H9 (cell line): ENCODE results near the gene PTDSS2. TPM values are rescaled to one million over a fixed set of nuclear protein-coding genes. Genes with fewer than 3 reads are reported as not detected.

Experiments
- DNase-seq: peaks from one replicate; pipeline ENCODE4 v3.0.0-alpha.2; 2017
- H2AFZ ChIP-seq: one replicate; pipeline ENCODE4 v1.6.1; 2013; ENCODE audit warnings: mild to moderate bottlenecking, low read length, control low read depth, moderate library complexity
- H2AK5ac ChIP-seq: 2 replicates; pipeline ENCODE4 v1.6.1; 2013; ENCODE audit warnings: low read length, control low read depth, mixed read lengths; ENCODE audit not compliant: insufficient read length
- H2BK120ac ChIP-seq: one replicate; pipeline ENCODE4 v1.6.1; 2013; ENCODE audit warnings: low read depth, mild to moderate bottlenecking, low read length, control low read depth, inconsistent platforms; ENCODE audit not compliant: poor library complexity, severe bottlenecking
- H2BK12ac ChIP-seq: 2 replicates; pipeline ENCODE4 v1.6.1; 2013; ENCODE audit warnings: low read length, control low read depth, mixed read lengths, low read depth; ENCODE audit not compliant: insufficient read length
- H2BK15ac ChIP-seq: 2 replicates; pipeline ENCODE4 v1.6.1; 2013; ENCODE audit warnings: low read depth, low read length, control low read depth
- H2BK20ac ChIP-seq: one replicate; pipeline ENCODE4 v1.6.1; 2013; ENCODE audit warnings: low read depth, mild to moderate bottlenecking, low read length, control low read depth, inconsistent platforms; ENCODE audit not compliant: poor library complexity, severe bottlenecking
- H2BK5ac ChIP-seq: 2 replicates; pipeline ENCODE4 v1.6.1; 2013; ENCODE audit warnings: low read length, control low read depth, mixed read lengths; ENCODE audit not compliant: insufficient read length
- H3K14ac ChIP-seq: 2 replicates; pipeline ENCODE4 v1.6.1; 2013; ENCODE audit warnings: low read length, control low read depth; ENCODE audit not compliant: insufficient read depth
- H3K18ac ChIP-seq: 2 replicates; pipeline ENCODE4 v1.6.1; 2013; ENCODE audit warnings: low read depth, mild to moderate bottlenecking, mixed read lengths, low read length, control low read depth; ENCODE audit not compliant: insufficient read length
- H3K23ac ChIP-seq: 2 replicates; pipeline ENCODE4 v1.6.1; 2013; ENCODE audit warnings: low read length, control low read depth, mixed read lengths, low read depth; ENCODE audit not compliant: insufficient read length
- H3K23me2 ChIP-seq: 2 replicates; pipeline ENCODE4 v1.6.1; 2013; ENCODE audit warnings: low read depth, mild to moderate bottlenecking, mixed read lengths, low read length, control low read depth; ENCODE audit not compliant: insufficient read length, poor library complexity, severe bottlenecking
- H3K27ac ChIP-seq: 2 replicates; pipeline ENCODE4 v1.5.1; 2013; ENCODE audit warnings: low read length, control low read depth, mixed read lengths, low read depth; ENCODE audit not compliant: insufficient read length
- H3K27me3 ChIP-seq: 2 replicates; pipeline ENCODE4 v1.6.1; 2013; ENCODE audit warnings: low read length, control low read depth, inconsistent platforms; ENCODE audit not compliant: insufficient read depth
- H3K4ac ChIP-seq: 2 replicates; pipeline ENCODE4 v1.6.1; 2013; ENCODE audit warnings: low read depth, mild to moderate bottlenecking, control low read depth, inconsistent platforms, low read length, moderate library complexity
- H3K4me1 ChIP-seq: 2 replicates; pipeline ENCODE4 v1.6.1; 2013; ENCODE audit warnings: low read length, control low read depth, inconsistent platforms; ENCODE audit not compliant: insufficient read depth
- H3K4me2 ChIP-seq: 2 replicates; pipeline ENCODE4 v1.6.1; 2013; ENCODE audit warnings: low read length, control low read depth, mixed read lengths; ENCODE audit not compliant: insufficient read length, insufficient read depth
- H3K56ac ChIP-seq: 2 replicates; pipeline ENCODE4 v1.6.1; 2013; ENCODE audit warnings: low read depth, mild to moderate bottlenecking, mixed read lengths, low read length, control low read depth; ENCODE audit not compliant: insufficient read length
- H3K79me1 ChIP-seq: 2 replicates; pipeline ENCODE4 v1.6.1; 2013; ENCODE audit warnings: low read depth, mild to moderate bottlenecking, moderate library complexity, low read length, control low read depth, inconsistent platforms; ENCODE audit not compliant: insufficient read depth, poor library complexity, severe bottlenecking
- H3K79me2 ChIP-seq: 2 replicates; pipeline ENCODE4 v1.6.1; 2013; ENCODE audit warnings: low read length, control low read depth, inconsistent platforms; ENCODE audit not compliant: insufficient read depth
- H3K9ac ChIP-seq: 2 replicates; pipeline ENCODE4 v1.6.1; 2013; ENCODE audit warnings: low read length, control low read depth, mixed read lengths; ENCODE audit not compliant: insufficient read length; ENCODE audit errors: extremely low read depth
- H3K9me3 ChIP-seq: one replicate; pipeline ENCODE4 v1.6.1; 2013; ENCODE audit warnings: low read depth, low read length, inconsistent platforms; ENCODE audit not compliant: control insufficient read depth
- H3T11ph ChIP-seq: one replicate; pipeline ENCODE4 v1.6.1; 2013; ENCODE audit warnings: mild to moderate bottlenecking, low read length, control low read depth, inconsistent platforms
- H4K20me1 ChIP-seq: one replicate; pipeline ENCODE4 v1.6.1; 2013; ENCODE audit not compliant: control insufficient read depth, insufficient read length, insufficient read depth
- H4K5ac ChIP-seq: 2 replicates; pipeline ENCODE4 v1.6.1; 2013; ENCODE audit warnings: low read depth, mild to moderate bottlenecking, mixed read lengths, low read length, control low read depth; ENCODE audit not compliant: insufficient read length
- H4K8ac ChIP-seq: replicated peaks from 2 replicates; pipeline ENCODE4 v1.6.1; 2013; ENCODE audit warnings: low read length, control low read depth, mixed read lengths, low read depth; ENCODE audit not compliant: insufficient read length
- H4K91ac ChIP-seq: 2 replicates; pipeline ENCODE4 v1.6.1; 2013; ENCODE audit warnings: low read depth, mild to moderate bottlenecking, moderate library complexity, mixed read lengths, low read length, control low read depth; ENCODE audit not compliant: insufficient read length
- H3K27ac Mint-ChIP-seq, 3 experiments: 2 replicates in 2 of 3; 3 replicates in 1 of 3; pipeline ENCODE4 v1.8.0; 2020 to 2021; ENCODE audit warnings: mixed read lengths in 3 of 3, mild to moderate bottlenecking in 1 of 3, moderate library complexity in 1 of 3
- H3K27me3 Mint-ChIP-seq: 2 replicates; pipeline ENCODE4 v1.8.0; 2021; ENCODE audit warnings: low read depth, mild to moderate bottlenecking, moderate library complexity, mixed read lengths
- H3K36me3 Mint-ChIP-seq, 3 experiments: 2 replicates in 2 of 3; 3 replicates in 1 of 3; pipeline ENCODE4 v1.8.0; 2020 to 2021; ENCODE audit warnings: low read depth in 3 of 3, mixed read lengths in 3 of 3; ENCODE audit not compliant: insufficient read depth in 1 of 3
- H3K4me1 Mint-ChIP-seq, 2 experiments: 2 replicates each; pipeline ENCODE4 v1.8.0; 2020; ENCODE audit warnings: mixed read lengths in 2 of 2
- H3K4me3 Mint-ChIP-seq, 2 experiments: 2 replicates in 1 of 2; 3 replicates in 1 of 2; pipeline ENCODE4 v1.8.0; 2020 to 2021; ENCODE audit warnings: mild to moderate bottlenecking in 2 of 2, mixed read lengths in 2 of 2, moderate library complexity in 1 of 2
- H3K9me3 Mint-ChIP-seq, 2 experiments: 2 replicates in 1 of 2; 3 replicates in 1 of 2; pipeline ENCODE4 v1.8.0; 2020; ENCODE audit warnings: mild to moderate bottlenecking in 2 of 2, mixed read lengths in 2 of 2, moderate library complexity in 1 of 2
- WGBS: extraction: QIAGEN DNeasy Blood & Tissue Kit; methylation state at CpG from one replicate; pipeline ENCODE4 v1.1.7; 2013; ENCODE audit warnings: missing lambda C conversion rate, low lambda C conversion rate, mixed read lengths; ENCODE audit not compliant: insufficient read length; ENCODE audit errors: extremely low coverage; 5-methylcytosine and 5-hydroxymethylcytosine counted together
- total RNA-seq: library from RNA; stranded (reverse); gene quantifications from 2 replicates; pipeline ENCODE4 v1.2.1, GENCODE V29; 2021
- TF ChIP-seq, protein P1 (sequence below): fragments of 200-600 bp; sonication (generic); conservative IDR thresholded peaks from 3 replicates; pipeline ENCODE4 v1.8.0; 2021; ENCODE audit warnings: antibody characterized with exemption, mild to moderate bottlenecking

The PTDSS2 gene
- total RNA-seq, 1 experiment from 2014 or later: 55.3 TPM

DNA sequence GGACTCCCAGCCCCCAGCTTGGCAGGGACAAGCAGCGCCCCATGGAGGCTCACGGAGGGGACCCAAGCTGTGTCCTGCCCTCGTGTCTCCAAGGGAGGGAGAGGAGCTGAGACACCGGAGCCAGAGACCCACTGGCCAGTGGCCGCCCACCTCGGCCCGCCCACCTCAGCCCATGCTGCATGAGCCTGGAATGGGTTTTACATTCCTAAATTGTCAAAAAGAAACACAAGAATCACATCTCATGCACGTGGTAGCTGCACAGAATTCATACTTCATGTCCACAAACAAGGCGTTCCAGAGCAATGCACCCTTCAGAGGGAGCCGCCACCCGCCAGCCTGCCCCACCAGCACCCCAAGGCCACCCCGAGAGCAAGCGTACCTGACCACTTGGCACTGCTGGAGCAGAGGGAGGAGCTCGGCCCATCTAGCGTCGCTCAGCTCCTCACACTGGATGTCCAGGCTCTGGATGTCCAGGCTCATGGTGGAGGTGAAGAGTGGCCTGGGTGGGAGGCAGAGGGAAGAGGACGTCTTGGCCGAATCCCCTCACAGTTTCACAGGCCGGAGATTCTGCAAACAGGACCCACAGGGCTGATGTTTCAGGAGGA is 51.7 kb downstream of the PTDSS2 start:
- Histone ChIP-seq H3K23ac (no peak overlapping the region), H3K14ac (no peak overlapping the region), H3K79me1 (no peaks in the 10 kb centered on the region), H2AFZ (no peak overlapping the region), H3K9me3 (no peaks in the 10 kb centered on the region), H3T11ph (no peak overlapping the region), H3K27me3 (no peaks in the 10 kb centered on the region), H3K27ac (no peak overlapping the region), H3K4me2 (no peak overlapping the region), H2AK5ac (no peak overlapping the region), H3K9ac (no peak overlapping the region), H2BK15ac (no peak overlapping the region), H2BK5ac (no peak overlapping the region), H4K20me1 (no peaks in the 10 kb centered on the region), H2BK20ac (no peak overlapping the region), H3K23me2 (peaks cover 10% of the 10 kb centered on the region), H4K8ac (no peak overlapping the region), H3K56ac (no peak overlapping the region), H3K79me2 (peaks cover 2% of the 10 kb centered on the region; the same call in 1 of the 2 replicates), H3K4ac (no peak overlapping the region), H4K5ac (no peak overlapping the region), H3K18ac (no peak overlapping the region), H2BK12ac (no peak overlapping the region), H4K91ac (no peak overlapping the region), H3K4me1 (no peaks in the 10 kb centered on the region), H2BK120ac (no peak overlapping the region)
- TF ChIP-seq, protein P1, sequence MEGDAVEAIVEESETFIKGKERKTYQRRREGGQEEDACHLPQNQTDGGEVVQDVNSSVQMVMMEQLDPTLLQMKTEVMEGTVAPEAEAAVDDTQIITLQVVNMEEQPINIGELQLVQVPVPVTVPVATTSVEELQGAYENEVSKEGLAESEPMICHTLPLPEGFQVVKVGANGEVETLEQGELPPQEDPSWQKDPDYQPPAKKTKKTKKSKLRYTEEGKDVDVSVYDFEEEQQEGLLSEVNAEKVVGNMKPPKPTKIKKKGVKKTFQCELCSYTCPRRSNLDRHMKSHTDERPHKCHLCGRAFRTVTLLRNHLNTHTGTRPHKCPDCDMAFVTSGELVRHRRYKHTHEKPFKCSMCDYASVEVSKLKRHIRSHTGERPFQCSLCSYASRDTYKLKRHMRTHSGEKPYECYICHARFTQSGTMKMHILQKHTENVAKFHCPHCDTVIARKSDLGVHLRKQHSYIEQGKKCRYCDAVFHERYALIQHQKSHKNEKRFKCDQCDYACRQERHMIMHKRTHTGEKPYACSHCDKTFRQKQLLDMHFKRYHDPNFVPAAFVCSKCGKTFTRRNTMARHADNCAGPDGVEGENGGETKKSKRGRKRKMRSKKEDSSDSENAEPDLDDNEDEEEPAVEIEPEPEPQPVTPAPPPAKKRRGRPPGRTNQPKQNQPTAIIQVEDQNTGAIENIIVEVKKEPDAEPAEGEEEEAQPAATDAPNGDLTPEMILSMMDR: no peak
- DNase-seq: no peak
- H3K27ac Mint-ChIP-seq: no peak overlapping the region
- no CpG with 5 or more reads among the region's 19 CpGs for WGBS
- peaks cover 32 to 51% (median 42%) of the 10 kb centered on the region in 3 experiments for H3K36me3 Mint-ChIP-seq
- peaks cover 12% of the 10 kb centered on the region in 2 experiments for H3K9me3 Mint-ChIP-seq
- H3K4me1 Mint-ChIP-seq: peaks cover 3 to 6% of the 10 kb centered on the region in 2 experiments; a peak in 2 of 4 replicates
- H3K27me3 Mint-ChIP-seq: peaks cover 4% of the 10 kb centered on the region; the same call in 1 of the 2 replicates
- no peak overlapping the region; a peak in 1 of 5 replicates for H3K4me3 Mint-ChIP-seq
